A549 (cell line): ENCODE data around the gene PSMD6. TPM values are rescaled to one million over a fixed set of nuclear protein-coding genes. Genes with fewer than 3 reads are reported as not detected.
A peak's percentile ranks its signal among the peaks of the same experiment; 100 is the strongest.

Experiments
- ATAC-seq, 2 experiments: fragments of 200-7000 bp in 1 of 2; fragments of >200 bp in 1 of 2; cut with Nextera tagmentation in 1 of 2; cut with Tn5 transposase in 1 of 2; 3 replicates each; pipeline versions ENCODE4 v1.8.0 to v1.9.1; 2018 to 2020; ENCODE audit warnings: mild to moderate bottlenecking in 1 of 2, moderate library complexity in 1 of 2
- CTCF ChIA-PET: fragments of 300-600 bp; sonication (Branson Sonifier 250); formaldehyde crosslinking; extraction: SDS; loops from one replicate; lab custom pipeline; 2021; ENCODE audit warnings: antibody characterized with exemption, inconsistent platforms; lab: Yijun Ruan, JAX
- POLR2A ChIA-PET: fragments of 350-600 bp; formaldehyde crosslinking; extraction: SDS; loops from one replicate; lab custom pipeline; 2021; ENCODE audit warnings: antibody characterized with exemption, inconsistent platforms; lab: Yijun Ruan, JAX
- DNase-seq, 2 experiments: peaks; one replicate each; pipeline versions ENCODE4 v3.0.0 to v3.0.0-alpha.2; 2011 to 2016; ENCODE audit warnings: low read depth in 1 of 2, low spot score in 1 of 2
- FAIRE-seq: peaks from 2 replicates; lab custom pipeline; 2011; peaks lifted over from hg19 to GRCh38; lab: Jason Lieb, UNC
- H3K27ac ChIP-seq, 2 experiments: fragments of >200 bp; sonication (Bioruptor Twin); formaldehyde crosslinking; 3 replicates each; pipeline ENCODE4 v1.5.1; 2016 to 2017
- H3K4me1 ChIP-seq: fragments of >200 bp; sonication (Bioruptor Twin); formaldehyde crosslinking; 3 replicates; pipeline ENCODE4 v1.6.1; 2016
- H3K4me2 ChIP-seq: fragments of >200 bp; sonication (Bioruptor Twin); formaldehyde crosslinking; 3 replicates; pipeline ENCODE4 v1.6.1; 2016
- H3K4me3 ChIP-seq: fragments of >200 bp; sonication (Bioruptor Twin); formaldehyde crosslinking; 3 replicates; pipeline ENCODE4 v1.5.1; 2016
- H3K9me3 ChIP-seq: fragments of >200 bp; sonication (Bioruptor Twin); formaldehyde crosslinking; 3 replicates; pipeline ENCODE4 v1.6.1; 2016
- BHLHE40 ChIP-seq: IDR thresholded peaks from 2 replicates; pipeline ENCODE4 v1.6.1; 2012; ENCODE audit warnings: low read depth, low read length, inconsistent platforms
- CBX8 ChIP-seq: fragments of 200-600 bp; sonication (generic); IDR thresholded peaks from 2 replicates; pipeline ENCODE4 v1.6.1; 2016
- FOSL2 ChIP-seq, 2 experiments: fragments of 450-650 bp in 1 of 2; fragments of >200 bp in 1 of 2; sonication (Bioruptor Twin) in 1 of 2; formaldehyde crosslinking; IDR thresholded peaks; 2 replicates each; pipeline versions ENCODE4 v1.5.0 to v1.6.1; 2016 to 2020; ENCODE audit warnings: mild to moderate bottlenecking in 1 of 2, moderate library complexity in 1 of 2
- HDAC2 ChIP-seq: fragments of 200-600 bp; sonication (generic); IDR thresholded peaks from 2 replicates; pipeline ENCODE4 v1.6.1; 2016
- HOXB13 ChIP-seq: fragments of 250-450 bp; sonication (Bioruptor Pico); IDR thresholded peaks from 2 replicates; pipeline ENCODE4 v1.5.0; 2020; ENCODE audit warnings: low read depth, mild to moderate bottlenecking, moderate library complexity
- HOXB5 ChIP-seq: fragments of 250-450 bp; sonication (Bioruptor Pico); IDR thresholded peaks from 2 replicates; pipeline ENCODE4 v1.5.0; 2020; ENCODE audit warnings: mild to moderate bottlenecking, moderate library complexity
- JUN ChIP-seq, 2 experiments: fragments of >200 bp; sonication (Bioruptor Twin); formaldehyde crosslinking; IDR thresholded peaks; 2 replicates in 1 of 2; 3 replicates in 1 of 2; pipeline ENCODE4 v1.6.1; 2016 to 2017
- NFE2L2 ChIP-seq: fragments of 150-350 bp; conservative IDR thresholded peaks from 2 replicates; pipeline ENCODE4 v1.6.1; 2014; ENCODE audit warnings: low read length
- NR3C1 ChIP-seq: fragments of >200 bp; sonication (Bioruptor Twin); formaldehyde crosslinking; IDR thresholded peaks from 3 replicates; pipeline ENCODE4 v1.6.1; 2017
- RARB ChIP-seq: fragments of 250-450 bp; sonication (Bioruptor Pico); IDR thresholded peaks from 2 replicates; pipeline ENCODE4 v1.8.0; 2021; ENCODE audit warnings: mild to moderate bottlenecking, moderate library complexity
- RFX5 ChIP-seq: fragments of 450-650 bp; IDR thresholded peaks from 2 replicates; pipeline ENCODE4 v1.7.1; 2014; ENCODE audit warnings: antibody characterized with exemption, mild to moderate bottlenecking, moderate library complexity
- ZC3H11A ChIP-seq: fragments of 450-650 bp; IDR thresholded peaks from 2 replicates; pipeline ENCODE4 v1.6.1; 2014; ENCODE audit warnings: antibody characterized with exemption, mild to moderate bottlenecking
- ZNF302 ChIP-seq: fragments of 250-450 bp; sonication (Bioruptor Pico); IDR thresholded peaks from 2 replicates; pipeline ENCODE4 v1.9.0; 2021; ENCODE audit warnings: inconsistent platforms, mild to moderate bottlenecking, moderate library complexity
- ZSCAN20 ChIP-seq: fragments of 250-450 bp; sonication (Bioruptor Pico); IDR thresholded peaks from 2 replicates; pipeline ENCODE4 v1.8.0; 2022; ENCODE audit warnings: mild to moderate bottlenecking, moderate library complexity
- WGBS: methylation state at CpG from one replicate; pipeline ENCODE4 v1.1.6; 2017; ENCODE audit errors: missing lambda C conversion rate; 5-methylcytosine and 5-hydroxymethylcytosine counted together
- polyA plus RNA-seq, 4 experiments: library from polyadenylated mRNA; depleted of rRNA in 3 of 4; stranded (reverse); fragments of >200 nt; fragmentation: RNase III in 1 of 4; extraction: RNeasy Plus Mini Kit Qiagen cat#74134 plus additional on column Dnase treatment in 1 of 4; gene quantifications; 2 replicates in 3 of 4; 3 replicates in 1 of 4; pipeline ENCODE4 v1.2.3, GENCODE V29; 2011 to 2017
- TF ChIP-seq, protein P1 (sequence below): fragments of >200 bp; sonication (Bioruptor Twin); formaldehyde crosslinking; IDR thresholded peaks from 2 replicates; pipeline ENCODE4 v1.6.1; 2016
- TF ChIP-seq, protein P2 (sequence below): IDR thresholded peaks from 2 replicates; pipeline ENCODE4 v1.6.1; 2012
- TF ChIP-seq, protein P3 (sequence below): fragments of >200 bp; sonication (Bioruptor Twin); formaldehyde crosslinking; IDR thresholded peaks from 3 replicates; pipeline ENCODE4 v1.5.1; 2016
- TF ChIP-seq, protein P4 (sequence below): fragments of 150-350 bp; IDR thresholded peaks from 2 replicates; pipeline ENCODE4 v1.6.1; 2014; ENCODE audit warnings: low read depth, mild to moderate bottlenecking, low read length

Gene PSMD6
- polyA plus RNA-seq, 2 of the 4 experiments (the other 2 are of a cell fraction) = 76.8 to 117 TPM

DNA sequence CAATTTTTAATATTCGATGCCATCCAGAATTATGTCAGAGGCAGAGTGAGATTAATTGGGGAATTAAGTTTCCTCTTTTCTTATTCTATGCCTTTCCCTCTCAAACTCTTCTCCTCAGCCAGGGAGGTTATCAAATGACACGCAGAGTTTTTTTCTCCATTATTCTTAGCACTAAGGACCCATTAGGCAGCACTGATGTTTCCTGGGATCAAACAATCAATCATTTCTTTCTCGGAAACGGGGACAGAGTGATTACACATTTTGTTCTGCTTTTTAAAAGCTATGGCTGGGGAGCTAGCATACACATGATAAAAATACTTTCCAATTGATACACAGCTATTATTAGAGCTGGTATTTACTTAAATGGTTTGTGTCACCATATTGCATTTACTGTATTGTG is 35.3 kb upstream of the PSMD6 start:
- no peak for ATAC-seq
- no peak for TF ChIP-seq RFX5
- TF ChIP-seq, all 56 proteins: peak for 0
- 0 out of 3 replicates have a peak, but pooled peaks cover 3% of the 10 kb centered on the region for H3K9me3 ChIP-seq
- 96% methylated on average over 4 of the region's 4 CpGs for WGBS
- peak overlapping the region; percentile 29 to 72; a peak in 4 of 6 replicates for H3K27ac ChIP-seq
- FAIRE-seq (no peak), DNase-seq (no peak)
- CTCF ChIA-PET = no interaction called here
- POLR2A ChIA-PET = no interaction called here
- H3K4me2 ChIP-seq = no peak overlapping the region
- peaks cover 39% of the 10 kb centered on the region for H3K4me1 ChIP-seq
- no peak overlapping the region for H3K4me3 ChIP-seq

DNA sequence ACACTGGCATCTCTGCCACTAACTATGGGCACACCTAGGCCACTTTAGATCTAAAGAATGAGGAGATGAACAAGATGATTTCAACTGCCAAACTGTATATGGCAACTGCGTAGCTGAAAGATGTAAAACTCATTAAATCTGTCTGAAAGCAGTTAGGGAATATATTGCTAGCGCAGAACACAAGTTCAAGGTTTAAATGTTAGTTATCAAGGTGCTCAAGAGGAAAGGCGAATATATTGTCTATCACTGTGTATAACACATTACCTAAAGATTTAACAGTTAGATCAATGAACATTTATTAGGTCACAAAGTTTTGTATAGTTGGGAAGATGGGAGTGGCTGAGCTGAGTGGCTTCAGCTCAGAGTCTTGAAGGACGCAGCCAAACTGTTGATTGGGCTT is 33.9 kb upstream of the PSMD6 start:
- DNase-seq (no peak), ATAC-seq (no peak)
- H3K4me3 ChIP-seq = no peak overlapping the region
- TF ChIP-seq, protein P1, sequence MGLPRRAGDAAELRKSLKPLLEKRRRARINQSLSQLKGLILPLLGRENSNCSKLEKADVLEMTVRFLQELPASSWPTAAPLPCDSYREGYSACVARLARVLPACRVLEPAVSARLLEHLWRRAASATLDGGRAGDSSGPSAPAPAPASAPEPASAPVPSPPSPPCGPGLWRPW = no peak
- no peak for TF ChIP-seq RFX5
- no peak for TF ChIP-seq RARB (CRISPR knock-in tag)
- TF ChIP-seq ZC3H11A = no peak
- no peak for TF ChIP-seq HOXB13 (CRISPR knock-in tag)
- no peak for TF ChIP-seq HOXB5 (CRISPR knock-in tag)
- TF ChIP-seq, protein P2, sequence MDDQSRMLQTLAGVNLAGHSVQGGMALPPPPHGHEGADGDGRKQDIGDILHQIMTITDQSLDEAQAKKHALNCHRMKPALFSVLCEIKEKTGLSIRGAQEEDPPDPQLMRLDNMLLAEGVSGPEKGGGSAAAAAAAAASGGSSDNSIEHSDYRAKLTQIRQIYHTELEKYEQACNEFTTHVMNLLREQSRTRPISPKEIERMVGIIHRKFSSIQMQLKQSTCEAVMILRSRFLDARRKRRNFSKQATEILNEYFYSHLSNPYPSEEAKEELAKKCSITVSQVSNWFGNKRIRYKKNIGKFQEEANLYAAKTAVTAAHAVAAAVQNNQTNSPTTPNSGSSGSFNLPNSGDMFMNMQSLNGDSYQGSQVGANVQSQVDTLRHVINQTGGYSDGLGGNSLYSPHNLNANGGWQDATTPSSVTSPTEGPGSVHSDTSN = no peak
- no peak for TF ChIP-seq NFE2L2
- no peak for TF ChIP-seq BHLHE40
- TF ChIP-seq, protein P3, sequence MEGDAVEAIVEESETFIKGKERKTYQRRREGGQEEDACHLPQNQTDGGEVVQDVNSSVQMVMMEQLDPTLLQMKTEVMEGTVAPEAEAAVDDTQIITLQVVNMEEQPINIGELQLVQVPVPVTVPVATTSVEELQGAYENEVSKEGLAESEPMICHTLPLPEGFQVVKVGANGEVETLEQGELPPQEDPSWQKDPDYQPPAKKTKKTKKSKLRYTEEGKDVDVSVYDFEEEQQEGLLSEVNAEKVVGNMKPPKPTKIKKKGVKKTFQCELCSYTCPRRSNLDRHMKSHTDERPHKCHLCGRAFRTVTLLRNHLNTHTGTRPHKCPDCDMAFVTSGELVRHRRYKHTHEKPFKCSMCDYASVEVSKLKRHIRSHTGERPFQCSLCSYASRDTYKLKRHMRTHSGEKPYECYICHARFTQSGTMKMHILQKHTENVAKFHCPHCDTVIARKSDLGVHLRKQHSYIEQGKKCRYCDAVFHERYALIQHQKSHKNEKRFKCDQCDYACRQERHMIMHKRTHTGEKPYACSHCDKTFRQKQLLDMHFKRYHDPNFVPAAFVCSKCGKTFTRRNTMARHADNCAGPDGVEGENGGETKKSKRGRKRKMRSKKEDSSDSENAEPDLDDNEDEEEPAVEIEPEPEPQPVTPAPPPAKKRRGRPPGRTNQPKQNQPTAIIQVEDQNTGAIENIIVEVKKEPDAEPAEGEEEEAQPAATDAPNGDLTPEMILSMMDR = no peak
- TF ChIP-seq CBX8 = no peak
- TF ChIP-seq, all 56 proteins: peak for 0
- Histone ChIP-seq H3K9me3 (0 out of 3 replicates have a peak, but pooled peaks cover 3% of the 10 kb centered on the region), H3K27ac (peak overlapping the region; percentile 62 to 72; a peak in 5 of 6 replicates), H3K4me2 (no peak overlapping the region), H3K4me1 (peaks cover 36% of the 10 kb centered on the region)
- FAIRE-seq = no peak
- ChIA-PET CTCF (no interaction called here), POLR2A (no interaction called here)
- WGBS = 91% methylated on average over 4 of the region's 4 CpGs

DNA sequence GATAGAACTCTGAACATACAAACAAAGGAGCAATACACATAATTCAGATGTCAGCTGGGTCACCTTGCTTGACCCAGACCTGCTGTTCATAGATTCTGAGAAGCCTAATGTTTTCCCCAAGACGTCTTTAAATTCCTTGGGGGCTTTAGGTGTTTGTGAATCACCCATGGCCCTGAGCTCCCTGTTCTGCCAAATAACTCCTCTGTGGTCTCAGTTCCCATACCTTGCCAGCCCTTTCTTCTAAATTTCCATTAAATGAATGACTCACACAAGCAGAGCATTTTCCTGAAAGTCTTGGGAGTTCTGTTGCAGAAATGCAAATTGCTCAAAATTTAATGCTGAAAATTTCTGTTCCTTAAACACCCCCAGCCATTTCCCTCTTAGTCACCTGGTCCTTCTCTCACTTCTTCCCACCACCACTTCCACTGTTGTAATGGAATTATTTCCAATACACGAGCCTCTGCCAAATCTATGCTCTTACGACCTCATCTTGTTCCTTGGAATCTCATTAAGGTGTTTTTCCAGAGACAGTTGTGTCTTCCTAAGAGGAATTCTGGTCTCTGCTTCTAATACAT is 33.4 kb upstream of the PSMD6 start:
- TF ChIP-seq FOSL2 (IDR thresholded peaks at IDR 0.05) (no peak), FOSL2 (CRISPR knock-in tag; IDR thresholded peaks at IDR 0.05) (0 out of 2 replicates have a peak, but pooled peaks have one; percentile 11), JUN (IDR thresholded peaks at IDR 0.05) (no peak)
- TF ChIP-seq, all 56 proteins: peak for 1
- DNase-seq (no peak), FAIRE-seq (no peak), ATAC-seq (no peak; a peak in 1 of 6 replicates)
- Histone ChIP-seq H3K27ac (peak overlapping the region; percentile 62 to 72; a peak in 5 of 6 replicates), H3K9me3 (0 out of 3 replicates have a peak, but pooled peaks cover 3% of the 10 kb centered on the region), H3K4me2 (0 out of 3 replicates have a peak overlapping the region, but pooled peaks have one; percentile 25), H3K4me1 (peaks cover 30% of the 10 kb centered on the region), H3K4me3 (no peak overlapping the region)
- WGBS = 55% methylated on average over 3 of the region's 3 CpGs
- ChIA-PET CTCF (no interaction called here), POLR2A (no interaction called here)

DNA sequence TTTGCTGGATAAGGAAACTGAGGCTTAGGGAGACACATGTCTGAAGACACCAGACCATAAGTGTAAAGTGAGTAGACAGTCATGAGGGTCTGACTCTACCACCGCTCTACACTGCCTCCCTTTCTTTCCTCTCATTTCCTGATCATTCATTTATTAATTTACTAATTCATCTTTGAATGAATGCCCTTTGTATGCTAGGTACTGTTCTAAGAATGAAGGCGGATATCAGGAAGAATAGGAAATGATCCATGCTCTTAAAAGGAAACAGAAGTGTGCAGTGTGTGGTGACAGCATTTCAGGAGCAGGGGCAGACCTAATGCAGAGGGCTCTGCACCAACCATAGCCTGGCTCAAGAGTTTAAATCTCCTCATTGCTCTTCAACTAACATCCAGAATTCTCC is 31.8 kb upstream of the PSMD6 start:
- 89% methylated on average over 2 of the region's 2 CpGs for WGBS
- Histone ChIP-seq H3K27ac (peak overlapping the region; percentile 39 to 72; a peak in 4 of 6 replicates), H3K4me3 (no peak overlapping the region), H3K4me1 (peaks cover 25% of the 10 kb centered on the region), H3K4me2 (no peak overlapping the region), H3K9me3 (no peaks in the 10 kb centered on the region)
- CTCF ChIA-PET = no interaction called here
- ATAC-seq = no peak
- no peak for FAIRE-seq
- DNase-seq = no peak
- POLR2A ChIA-PET = no interaction called here
- TF ChIP-seq HDAC2 (no peak), ZSCAN20 (CRISPR knock-in tag) (no peak), ZNF302 (CRISPR knock-in tag) (no peak), NR3C1 (no peak)
- TF ChIP-seq, protein P4, sequence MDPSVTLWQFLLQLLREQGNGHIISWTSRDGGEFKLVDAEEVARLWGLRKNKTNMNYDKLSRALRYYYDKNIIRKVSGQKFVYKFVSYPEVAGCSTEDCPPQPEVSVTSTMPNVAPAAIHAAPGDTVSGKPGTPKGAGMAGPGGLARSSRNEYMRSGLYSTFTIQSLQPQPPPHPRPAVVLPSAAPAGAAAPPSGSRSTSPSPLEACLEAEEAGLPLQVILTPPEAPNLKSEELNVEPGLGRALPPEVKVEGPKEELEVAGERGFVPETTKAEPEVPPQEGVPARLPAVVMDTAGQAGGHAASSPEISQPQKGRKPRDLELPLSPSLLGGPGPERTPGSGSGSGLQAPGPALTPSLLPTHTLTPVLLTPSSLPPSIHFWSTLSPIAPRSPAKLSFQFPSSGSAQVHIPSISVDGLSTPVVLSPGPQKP = no peak
